OCI-LY3 (cell line): ENCODE results near the gene OSBPL8.

Experiments used
- EZH2phosphoT487 ChIP-seq: fragments of 200-600 bp; shearing (Covaris generic); IDR thresholded peaks from 2 replicates; pipeline ENCODE4 v1.6.1; 2018; ENCODE audit warnings: antibody characterized with exemption, mixed run types, low read depth
- TF ChIP-seq, protein P1 (sequence below): fragments of 200-600, 300-600 bp; sonication (generic); IDR thresholded peaks from 2 replicates; pipeline ENCODE4 v1.5.1; 2014; ENCODE audit warnings: antibody characterized with exemption, low read length, low read depth

- no peak for TF ChIP-seq EZH2phosphoT487
- TF ChIP-seq, protein P1, sequence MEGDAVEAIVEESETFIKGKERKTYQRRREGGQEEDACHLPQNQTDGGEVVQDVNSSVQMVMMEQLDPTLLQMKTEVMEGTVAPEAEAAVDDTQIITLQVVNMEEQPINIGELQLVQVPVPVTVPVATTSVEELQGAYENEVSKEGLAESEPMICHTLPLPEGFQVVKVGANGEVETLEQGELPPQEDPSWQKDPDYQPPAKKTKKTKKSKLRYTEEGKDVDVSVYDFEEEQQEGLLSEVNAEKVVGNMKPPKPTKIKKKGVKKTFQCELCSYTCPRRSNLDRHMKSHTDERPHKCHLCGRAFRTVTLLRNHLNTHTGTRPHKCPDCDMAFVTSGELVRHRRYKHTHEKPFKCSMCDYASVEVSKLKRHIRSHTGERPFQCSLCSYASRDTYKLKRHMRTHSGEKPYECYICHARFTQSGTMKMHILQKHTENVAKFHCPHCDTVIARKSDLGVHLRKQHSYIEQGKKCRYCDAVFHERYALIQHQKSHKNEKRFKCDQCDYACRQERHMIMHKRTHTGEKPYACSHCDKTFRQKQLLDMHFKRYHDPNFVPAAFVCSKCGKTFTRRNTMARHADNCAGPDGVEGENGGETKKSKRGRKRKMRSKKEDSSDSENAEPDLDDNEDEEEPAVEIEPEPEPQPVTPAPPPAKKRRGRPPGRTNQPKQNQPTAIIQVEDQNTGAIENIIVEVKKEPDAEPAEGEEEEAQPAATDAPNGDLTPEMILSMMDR = no peak
These were observed 247.8 kb downstream of the OSBPL8 start for GRCh38 chr12:76311796-76312195.
